ELR (cell line): Measurements from ENCODE around the gene S100A9.
A peak's percentile ranks its signal among the peaks of the same experiment; 100 is the strongest.
"Not testable (repeated sequence)": the region's sequence is repeated elsewhere in the genome, so short reads cannot be mapped to it uniquely, and the experiment has no call there.

Experiments used
- DNase-seq: peaks from one replicate; pipeline ENCODE4 v3.0.0-alpha.2; 2015; ENCODE audit warnings: low read depth

S100A9 gene

DNA sequence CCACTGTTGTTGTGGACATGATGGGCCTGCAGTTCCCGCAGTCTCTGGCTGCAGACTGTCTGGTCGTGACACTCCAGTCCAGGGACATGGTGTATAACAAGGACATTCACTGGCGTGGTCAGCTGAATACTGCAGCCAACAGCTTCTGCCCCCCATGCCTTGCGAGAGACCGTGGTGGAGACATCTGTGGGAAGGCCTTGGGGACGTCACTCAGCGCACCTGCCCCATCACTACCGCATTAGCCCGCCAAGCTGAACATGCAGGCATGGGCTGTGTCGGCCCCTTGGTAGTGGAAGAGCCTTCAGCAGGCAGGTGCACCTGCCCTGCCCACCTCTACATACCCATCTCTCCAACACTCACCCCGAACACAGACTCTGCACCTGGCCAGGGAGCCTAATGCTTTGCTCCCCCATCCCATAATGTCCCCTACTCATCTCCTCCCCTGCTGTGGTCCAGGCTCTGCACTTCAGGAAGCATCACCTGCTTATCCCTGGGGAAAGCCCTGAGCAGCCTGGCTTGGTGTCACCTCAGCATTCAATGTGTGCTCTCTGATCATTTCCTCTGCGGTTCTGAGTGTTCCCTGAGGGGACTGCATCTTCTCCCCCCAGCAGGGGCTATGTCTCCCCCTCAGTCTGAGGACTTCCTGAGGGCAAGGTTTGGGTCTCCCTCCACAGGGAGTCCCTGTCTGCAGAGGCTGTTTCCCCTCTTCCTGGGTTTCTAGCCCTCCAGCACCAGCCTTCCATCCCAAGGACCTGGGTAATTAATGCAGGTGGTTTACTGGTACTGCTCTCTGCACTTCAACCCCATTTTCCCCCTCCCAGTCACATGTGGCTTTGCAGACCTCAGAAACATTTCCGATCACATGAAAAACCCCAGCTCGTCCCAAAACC, 12.2 kb upstream of the S100A9 start:
- DNase-seq, result no peak

DNA sequence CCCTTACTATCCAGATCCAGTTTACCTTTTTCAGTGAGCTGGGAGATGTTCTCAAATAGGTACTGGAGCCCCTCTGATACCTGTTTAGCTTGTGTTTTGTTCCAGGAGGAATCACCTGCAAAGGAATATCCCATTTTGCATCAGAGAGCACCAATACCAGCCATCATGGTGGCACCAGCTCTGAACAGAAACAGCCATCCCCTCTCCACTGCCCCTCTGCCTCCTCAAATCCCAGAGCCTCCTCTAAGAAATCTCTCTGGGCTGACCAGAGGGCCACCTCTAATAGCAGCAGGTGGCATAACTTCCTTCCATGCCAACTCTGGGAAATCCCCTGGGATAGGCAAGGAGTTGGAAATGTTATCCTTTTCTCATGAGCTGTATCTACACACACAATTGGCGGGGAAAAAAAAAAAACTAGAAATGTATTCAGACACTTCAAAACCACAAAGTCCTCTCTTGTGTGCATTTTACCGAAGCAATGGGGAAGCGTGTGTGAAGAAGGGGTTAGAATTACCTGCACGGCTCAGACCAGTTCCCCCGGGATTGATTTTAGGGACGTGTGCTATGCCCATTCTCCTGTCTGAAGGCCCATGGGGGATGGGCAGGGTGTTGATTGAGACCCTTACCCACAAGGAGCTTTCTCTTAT, 11.5 kb upstream of the S100A9 start:
- DNase-seq, result no peak

DNA sequence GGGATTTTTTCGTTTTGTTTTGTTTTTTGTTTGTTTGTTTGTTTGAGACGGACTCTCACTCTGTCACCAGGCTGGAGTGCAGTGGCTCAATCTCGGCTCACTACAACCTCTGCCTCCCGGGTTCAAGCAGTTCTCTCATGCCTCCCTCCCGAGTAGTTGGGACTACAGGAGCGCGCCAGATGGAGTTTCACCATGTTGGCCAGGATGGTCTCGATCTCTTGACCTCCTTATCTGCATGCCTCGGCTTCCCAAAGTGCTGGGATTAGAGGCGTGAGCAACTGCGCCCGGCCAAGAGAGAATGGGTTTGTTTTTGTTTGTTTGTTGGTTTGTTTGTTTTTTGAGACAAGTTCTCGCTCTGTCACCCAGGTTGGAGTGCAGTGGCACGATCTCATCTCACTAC, 10.6 kb upstream of the S100A9 start:
- DNase-seq, result not testable (repeated sequence)

DNA sequence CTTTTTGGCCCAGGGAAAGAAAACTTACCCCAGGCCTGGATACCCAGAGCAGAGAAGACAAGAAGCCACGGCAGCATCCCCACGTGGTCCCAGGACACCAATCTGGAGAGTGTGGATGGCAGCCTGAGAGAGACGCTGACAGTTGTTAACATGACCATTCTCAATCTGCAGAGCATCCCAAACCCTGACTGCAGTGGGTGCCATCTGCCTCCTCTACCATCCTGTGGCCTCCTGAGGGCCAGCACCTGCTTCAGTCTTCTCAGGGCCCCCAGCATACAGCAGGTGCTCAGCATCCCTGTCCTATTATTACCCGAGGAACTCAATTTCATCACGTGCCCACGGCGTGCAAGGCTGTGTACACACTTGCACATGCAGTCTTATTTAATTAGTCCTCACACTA, 9.8 kb upstream of the S100A9 start:
- DNase-seq, result no peak

DNA sequence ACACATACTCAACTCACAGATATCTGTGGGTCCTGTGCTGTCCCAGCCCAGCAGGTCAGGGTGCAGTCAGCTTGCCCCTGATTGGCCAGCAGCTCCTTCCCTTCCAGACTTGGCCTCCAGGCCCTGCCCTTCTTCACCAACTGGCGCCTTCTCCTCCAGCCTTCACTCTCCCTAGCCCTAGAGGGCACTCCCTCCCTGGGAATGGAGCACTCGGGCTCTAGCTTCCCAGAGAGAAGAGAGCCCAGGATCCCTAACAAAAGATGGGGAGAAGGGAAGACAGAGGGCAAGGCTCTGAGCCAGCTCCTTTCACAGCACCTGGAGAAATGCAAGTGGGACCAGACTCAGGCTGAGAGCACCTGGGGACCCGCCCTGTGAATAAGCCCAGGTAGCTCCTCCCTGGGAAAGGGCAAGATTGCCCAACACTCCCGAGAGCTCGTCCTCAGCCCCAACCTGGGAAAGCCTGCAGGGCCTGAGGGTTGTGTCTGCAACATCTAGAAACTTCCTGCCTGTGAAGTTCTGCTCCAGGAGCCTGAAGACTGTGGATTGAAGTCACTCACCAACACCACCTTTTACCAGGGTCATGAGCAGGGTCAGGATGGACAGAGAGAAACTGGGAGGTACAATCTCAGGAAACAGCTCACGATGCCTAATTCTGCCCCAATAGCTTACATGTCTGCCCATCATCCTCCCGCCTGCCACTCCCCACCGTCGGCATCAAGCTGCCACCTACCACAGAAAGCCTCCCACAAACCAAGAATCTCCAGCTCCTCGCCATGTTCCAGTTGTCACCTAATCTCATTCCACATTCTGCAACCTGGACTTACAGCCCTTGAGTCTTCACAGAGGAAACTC, 8.9 kb upstream of the S100A9 start, which contains the start of gene PGLYRP4:
PGLYRP4 (minus strand) TSS at position 331 of the 852 bp plus-strand sequence. CDS start 909 bp downstream, outside the sequence.
- peak; percentile 9 for DNase-seq

DNA sequence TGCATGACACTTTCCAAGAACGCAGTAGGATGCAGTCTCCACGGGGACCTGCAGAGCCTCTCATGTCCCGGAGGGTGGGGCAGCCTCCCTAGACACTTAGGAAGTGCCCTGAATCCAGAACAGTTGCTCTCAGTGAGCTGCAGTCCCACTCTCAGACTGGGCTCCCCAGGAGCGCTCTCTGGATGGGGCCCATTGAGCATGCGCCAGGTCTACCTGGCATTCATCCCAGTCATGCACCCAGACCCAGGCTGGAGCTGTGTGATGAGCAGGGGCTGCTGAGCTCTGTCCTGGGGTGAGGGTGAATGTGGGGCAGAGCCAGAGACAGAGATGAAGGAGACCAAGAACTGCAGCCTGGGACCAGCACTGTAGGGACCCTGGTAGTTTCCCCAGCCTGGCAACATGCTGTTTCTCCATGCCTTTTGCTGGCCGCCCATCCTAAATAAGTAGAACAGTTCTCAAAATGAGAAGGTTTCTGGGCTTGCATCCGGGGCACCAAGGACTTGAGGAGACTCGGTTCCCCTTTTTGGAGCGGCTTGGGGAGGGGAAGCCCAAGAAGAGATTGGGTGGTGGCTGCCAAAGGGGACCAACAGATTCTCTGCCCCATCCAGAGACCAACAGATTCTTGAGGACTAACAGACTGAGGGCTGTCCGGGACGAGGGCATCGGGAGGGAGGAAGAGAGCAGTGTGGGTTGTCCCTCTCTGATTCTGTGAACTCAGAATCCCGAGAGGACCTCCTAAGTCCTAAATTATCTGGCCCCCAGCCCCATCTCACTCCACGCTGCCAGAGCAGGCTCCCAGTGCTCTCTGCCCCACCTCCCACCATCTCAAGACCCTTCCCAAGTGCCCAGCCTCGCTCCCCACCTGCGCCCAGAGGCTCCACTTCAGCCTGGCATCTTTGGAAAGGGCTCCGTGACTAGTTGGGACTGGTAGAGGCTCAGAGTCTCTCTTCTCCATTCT, 8.0 kb upstream of the S100A9 start:
- no peak for DNase-seq

DNA sequence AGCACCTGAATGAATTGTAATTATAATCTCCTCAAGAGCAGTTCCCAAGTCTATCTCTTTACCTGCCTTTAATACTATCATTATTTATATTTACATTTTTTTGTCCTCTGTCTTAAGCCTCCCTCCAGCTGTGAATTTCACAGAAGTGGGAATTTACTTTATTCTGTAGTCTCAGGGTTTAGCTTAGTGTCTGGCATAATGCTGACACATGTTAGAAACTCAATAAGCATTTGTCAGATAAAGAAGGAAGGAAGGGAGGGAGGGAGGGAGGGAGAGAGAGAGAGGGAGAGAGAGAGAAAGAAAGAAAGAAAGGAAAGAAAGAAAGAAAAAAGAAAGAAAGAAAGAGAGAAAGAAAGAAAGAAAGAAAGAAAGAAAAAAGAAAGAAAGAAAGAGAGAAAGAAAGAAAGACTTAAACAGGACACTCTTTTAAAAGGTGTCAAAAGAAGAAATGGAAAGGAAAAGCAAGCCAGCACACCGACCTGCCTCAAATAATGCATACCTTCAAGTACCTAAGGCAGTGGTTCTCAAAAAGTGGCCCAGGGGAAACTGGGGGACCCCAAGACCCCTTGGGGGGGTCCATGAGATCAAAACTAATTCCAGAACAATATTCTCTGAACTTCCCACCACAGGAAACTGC, 7.2 kb upstream of the S100A9 start:
- no peak for DNase-seq

DNA sequence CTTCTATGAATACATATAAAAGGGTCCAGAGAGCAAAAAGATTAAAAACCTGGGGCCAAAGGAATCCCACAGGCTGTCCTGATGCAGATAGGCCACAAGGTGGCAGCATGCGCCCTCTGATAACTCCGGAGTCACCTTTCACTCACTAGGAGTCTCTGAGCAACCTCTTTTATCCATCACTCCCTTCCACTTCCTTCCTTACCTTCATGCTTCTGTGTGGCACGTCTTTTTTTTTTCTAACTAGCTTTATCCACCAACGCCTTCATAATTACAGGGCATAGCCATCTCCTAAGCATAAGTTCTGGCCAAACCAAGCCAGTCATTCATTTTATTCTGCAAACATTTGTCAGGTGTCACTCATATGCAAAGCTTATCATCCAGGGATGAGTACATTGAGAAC, 5.1 kb upstream of the S100A9 start:
- DNase-seq, result peak; percentile 77

DNA sequence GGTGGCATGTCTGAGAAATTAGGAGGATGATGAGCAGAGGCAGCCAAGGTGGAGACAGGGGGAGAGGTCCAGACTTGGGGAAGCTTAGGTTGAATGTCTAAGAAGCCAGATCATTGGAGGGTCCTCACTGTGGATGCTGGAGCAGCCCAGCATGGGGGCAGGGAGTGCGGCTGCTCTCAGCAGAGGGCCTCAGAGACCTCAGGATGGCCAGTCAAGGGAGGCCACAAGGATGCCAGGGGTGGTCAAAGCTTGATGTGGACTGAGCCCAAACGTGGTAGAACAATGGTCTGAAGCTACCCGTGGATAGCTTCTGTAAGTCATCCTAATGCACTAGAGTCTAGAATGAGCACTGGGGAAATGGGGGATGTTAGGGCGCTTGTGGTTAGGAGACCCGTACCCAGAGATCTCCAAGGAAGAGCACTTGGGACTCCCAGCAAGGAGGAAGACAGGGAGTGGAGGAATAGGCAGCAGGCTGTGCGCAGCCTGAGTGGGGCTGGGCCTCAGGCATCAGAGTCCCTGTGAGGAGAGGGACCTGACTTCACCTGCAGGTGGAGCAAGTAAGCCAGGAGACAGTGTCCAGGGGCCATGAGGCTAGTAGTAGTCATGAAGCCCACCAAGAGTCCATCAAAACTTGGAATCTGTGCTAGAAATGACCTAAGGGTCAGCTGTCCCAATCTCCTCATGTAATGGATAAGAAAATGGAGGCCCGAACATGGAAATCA, 4.3 kb upstream of the S100A9 start:
- peak; percentile 41 for DNase-seq

DNA sequence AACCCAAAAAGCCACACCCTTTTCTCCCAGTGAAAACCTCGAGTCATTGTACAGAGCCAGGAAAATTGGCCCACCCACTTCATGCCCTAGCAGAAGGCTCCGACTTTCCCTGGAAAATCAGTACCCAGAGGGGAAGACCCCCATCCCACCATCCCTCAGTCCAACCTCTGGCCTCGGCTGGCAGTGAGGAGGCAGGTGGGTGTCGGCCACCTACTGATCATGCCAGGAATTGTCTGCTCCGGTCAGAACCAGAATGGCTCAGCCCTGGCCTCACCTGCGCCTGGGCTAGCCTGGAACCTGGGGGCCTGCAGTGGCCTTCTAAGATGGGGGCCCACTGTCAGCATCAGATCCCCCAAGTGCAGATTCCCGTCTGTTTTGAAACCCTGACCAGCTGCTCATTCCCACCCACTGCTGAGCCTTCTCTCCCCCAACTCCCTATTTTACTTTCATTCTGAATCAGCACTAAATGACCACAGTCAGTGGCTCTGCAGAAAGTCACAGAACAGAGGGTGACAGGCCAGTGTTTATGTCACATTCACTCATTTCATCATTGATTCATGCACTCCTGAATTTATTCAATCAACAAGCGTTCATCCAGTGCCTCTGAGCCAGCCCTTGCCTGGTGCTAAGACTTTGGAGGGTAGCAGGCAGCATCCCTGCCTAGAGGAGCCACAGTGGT, 3.0 kb upstream of the S100A9 start:
- no peak for DNase-seq

DNA sequence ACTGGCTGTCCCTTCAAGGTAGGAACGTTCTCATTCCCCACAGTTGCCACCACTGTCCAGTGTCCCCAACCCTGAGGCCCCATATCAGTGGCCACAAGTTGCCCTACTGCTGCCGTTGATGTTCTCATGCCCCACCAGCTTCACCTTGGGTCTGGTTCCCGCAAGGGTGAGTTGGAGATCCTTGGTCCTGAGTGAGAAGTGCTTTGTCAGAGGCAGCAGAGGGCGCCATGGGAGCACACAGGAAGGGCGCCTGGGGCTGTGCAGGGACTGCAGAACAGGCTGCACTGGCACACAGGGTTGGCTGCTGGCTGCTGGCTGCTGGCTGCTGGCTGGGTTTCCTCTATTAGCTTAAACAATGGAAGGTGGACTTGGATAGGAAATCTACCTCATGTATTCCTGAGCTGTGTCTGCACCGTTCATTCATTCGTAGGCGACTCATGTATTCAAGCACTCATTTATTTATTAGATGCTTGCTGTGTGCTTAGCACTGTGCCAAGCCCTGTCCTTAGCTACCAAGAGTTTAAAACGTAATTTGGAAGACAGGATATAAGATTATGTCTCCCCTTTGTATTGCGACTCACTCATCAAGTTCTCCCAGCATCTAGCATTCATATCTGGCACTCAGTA, 2.1 kb upstream of the S100A9 start:
- peak; percentile 76 for DNase-seq

DNA sequence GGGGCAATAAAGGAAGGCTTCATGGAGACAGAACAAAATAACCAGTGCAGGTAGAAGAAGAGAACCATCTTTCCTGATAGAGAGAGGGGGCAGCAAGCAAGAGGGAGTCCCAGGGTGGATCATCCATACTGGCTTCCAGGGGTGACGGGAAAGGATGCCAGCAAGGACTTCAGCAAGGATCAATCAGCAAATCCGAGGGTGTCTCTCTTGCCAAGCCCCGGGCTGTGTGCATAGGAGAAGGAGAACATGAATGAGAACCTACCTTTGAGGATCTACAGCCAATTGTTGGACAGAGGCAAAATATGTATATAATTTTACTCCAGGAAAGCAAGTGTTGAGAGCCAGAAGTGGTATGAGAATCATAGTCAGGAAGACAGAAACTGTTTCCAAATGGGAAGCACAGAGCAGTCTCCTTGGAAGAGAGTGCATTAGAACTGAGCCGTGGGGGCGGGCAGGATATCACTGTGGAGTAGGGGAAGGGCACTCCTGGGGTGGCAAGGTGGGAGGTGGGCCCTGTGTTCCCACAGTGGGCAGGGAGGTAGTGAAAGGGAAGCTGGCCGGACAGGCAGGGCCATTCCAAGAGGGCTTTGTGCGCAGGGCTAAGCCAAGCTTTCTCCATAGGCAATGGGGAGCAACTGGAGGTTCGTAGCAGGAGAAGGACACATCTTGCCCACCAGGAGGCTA, 1.1 kb upstream of the S100A9 start:
- no peak for DNase-seq

DNA sequence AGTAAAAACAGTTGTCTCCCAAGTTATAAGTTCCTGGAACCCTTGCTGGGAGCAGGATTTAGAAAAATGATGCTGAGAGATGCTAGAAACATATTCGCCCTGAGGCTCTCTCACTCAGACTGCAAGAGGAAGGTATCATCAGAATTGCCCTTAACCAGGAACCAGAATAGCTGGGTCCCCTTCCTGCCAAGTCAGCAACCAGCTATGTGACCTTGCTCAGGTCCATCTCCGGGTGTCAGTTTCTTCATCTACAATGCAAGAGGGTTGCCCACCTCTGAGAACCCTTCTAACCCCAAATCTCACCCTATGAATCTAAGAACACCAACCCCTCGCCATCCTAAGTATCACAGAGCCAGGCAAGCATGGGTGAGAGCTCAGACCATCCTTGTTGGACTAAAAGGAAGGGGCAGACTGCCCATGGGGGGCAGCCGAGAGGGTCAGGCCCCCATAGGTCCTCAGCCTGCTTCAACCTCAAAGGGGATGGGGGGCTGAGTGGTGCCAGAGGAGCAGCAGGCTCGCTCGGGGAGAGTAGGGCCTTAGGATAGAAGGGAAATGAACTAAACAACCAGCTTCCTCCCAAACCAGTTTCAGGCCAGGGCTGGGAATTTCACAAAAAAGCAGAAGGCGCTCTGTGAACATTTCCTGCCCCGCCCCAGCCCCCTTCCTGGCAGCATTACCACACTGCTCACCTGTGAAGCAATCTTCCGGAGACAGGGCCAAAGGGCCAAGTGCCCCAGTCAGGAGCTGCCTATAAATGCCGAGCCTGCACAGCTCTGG, 390 bp upstream of the S100A9 start:
- DNase-seq, result no peak

DNA sequence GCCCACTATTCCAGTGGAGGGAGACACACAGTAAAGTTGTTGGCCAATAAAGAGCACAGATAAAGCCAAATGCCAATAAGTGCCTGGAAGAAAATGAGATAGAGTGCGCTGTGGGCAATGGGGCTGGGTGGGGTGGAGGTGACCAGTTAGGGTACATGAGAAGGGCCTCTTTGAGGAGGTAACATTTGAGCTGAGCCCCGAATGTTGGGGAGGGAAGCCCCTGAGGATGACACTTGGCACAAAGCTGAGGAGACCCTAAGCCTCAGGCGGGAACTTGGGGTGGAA, 979 bp downstream of the S100A9 start:
- DNase-seq, result no peak

DNA sequence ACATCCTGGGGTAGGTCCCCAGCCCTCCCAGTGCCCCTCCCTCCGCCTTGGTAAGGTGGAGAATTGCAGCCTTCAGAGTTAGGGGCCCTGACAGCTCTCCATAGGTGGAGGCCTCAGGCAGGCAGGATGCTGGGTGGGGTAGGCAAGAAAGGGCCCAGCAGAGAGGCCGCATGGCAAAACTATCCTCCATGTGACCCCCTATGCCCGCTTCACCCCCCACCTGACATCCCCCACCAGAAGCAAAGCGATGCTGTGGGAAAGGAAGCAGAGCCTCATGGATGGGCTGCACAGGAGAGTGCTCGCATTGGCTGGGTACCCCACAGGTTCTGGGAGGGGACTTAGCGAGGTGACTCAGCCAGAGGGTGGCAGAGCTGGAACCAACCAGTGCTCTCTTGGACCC, 1.6 kb downstream of the S100A9 start:
- no peak for DNase-seq

DNA sequence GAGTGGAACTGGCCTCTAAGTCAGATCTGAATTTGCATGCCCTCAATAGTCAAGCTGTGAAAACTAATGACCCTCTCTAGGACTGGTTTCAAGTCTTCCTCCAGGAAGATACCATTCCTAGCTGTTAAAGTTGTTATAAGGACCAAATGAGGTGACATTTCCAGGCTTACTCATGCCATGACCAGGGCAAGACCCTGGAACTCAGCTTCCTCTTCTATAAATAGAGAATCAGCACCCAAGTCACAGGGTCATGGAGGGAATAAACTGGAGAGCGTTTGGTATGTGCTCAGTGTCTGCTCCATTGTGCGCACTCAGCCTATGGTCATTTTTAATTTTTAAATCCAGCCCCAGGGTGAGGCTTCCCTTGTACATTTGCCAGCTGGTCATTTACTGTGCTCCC, 2.5 kb downstream of the S100A9 start:
- no peak for DNase-seq

DNA sequence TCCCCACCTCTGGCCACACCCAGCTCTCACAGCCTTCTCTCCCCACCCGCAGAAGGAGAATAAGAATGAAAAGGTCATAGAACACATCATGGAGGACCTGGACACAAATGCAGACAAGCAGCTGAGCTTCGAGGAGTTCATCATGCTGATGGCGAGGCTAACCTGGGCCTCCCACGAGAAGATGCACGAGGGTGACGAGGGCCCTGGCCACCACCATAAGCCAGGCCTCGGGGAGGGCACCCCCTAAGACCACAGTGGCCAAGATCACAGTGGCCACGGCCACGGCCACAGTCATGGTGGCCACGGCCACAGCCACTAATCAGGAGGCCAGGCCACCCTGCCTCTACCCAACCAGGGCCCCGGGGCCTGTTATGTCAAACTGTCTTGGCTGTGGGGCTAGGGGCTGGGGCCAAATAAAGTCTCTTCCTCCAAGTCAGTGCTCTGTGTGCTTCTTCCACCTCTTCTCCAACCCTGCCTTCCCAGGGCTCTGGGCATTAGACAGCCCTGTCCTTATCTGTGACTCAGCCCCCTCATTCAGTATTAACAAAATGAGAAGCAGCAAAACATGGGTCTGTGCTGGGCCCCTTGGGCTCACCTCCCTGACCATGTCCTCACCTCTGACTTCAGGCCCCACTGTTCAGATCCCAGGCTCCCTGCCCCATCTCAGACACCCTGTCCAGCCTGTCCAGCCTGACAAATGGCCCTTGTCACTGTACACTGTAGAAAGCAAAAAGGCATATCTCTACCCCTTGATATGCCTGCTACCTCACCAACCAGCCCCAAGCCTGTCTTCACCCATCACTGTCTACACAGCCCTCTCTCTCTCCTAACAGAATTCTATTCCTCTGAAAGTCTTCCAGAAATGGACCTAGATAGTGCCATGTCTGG, 3.2 kb downstream of the S100A9 start:
- no peak for DNase-seq
